ENCODE data around the gene ANO9. TPM values are rescaled to one million over a fixed set of nuclear protein-coding genes. Genes with fewer than 3 reads are reported as not detected.

ANO9 gene
- total RNA-seq, 1 donor from 2014 or later: 1.9 TPM

- H3K27me3 ChIP-seq (ENCODE audit: insufficient read depth, low read length): peaks cover 5% of the 10 kb centered on the region
- H3K79me2 ChIP-seq (ENCODE audit: insufficient read depth, low read length): no peaks in the 10 kb centered on the region
- Mint-ChIP-seq H3K36me3 (ENCODE audit: low read depth, unreplicated experiment) (no peaks in the 10 kb centered on the region), H3K9me3 (ENCODE audit: unreplicated experiment) (no peaks in the 10 kb centered on the region), H3K4me1 (ENCODE audit: low read depth, unreplicated experiment) (peaks cover 4% of the 10 kb centered on the region), H3K27me3 (ENCODE audit: low read depth, unreplicated experiment) (peaks cover 27% of the 10 kb centered on the region), H3K4me3 (ENCODE audit: unreplicated experiment) (peak overlapping the region; percentile 54), H3K27ac (ENCODE audit: unreplicated experiment) (no peak overlapping the region)
- H4K20me1 ChIP-seq (ENCODE audit: insufficient read depth, low read length): no peaks in the 10 kb centered on the region
- H2AFZ ChIP-seq (ENCODE audit: low read depth, low read length): peak overlapping the region; percentile 60
- no peak overlapping the region for H3K9ac ChIP-seq (ENCODE audit: low read length)
- no peak overlapping the region for H3K27ac ChIP-seq (ENCODE audit: low read depth, low read length)
- no peak for TF ChIP-seq EZH2 (IDR thresholded peaks at IDR 0.05; ENCODE audit: insufficient read depth, low read length)
- TF ChIP-seq CTCF (IDR thresholded peaks at IDR 0.05; ENCODE audit: insufficient read depth, low read depth, low read length): no peak
- no peak for FAIRE-seq
- peak overlapping the region; percentile 33 for H3K4me3 ChIP-seq (ENCODE audit: insufficient read depth, low read depth, low read length)
- H3K4me2 ChIP-seq (ENCODE audit: low read length): peak overlapping the region; percentile 81
- no peak for DNase-seq (ENCODE audit: low read depth)
- no peaks in the 10 kb centered on the region for H3K9me3 ChIP-seq (ENCODE audit: insufficient read depth, low read depth, low read length)
- peaks cover 15% of the 10 kb centered on the region for H3K4me1 ChIP-seq (ENCODE audit: insufficient read depth, low read length)
- no peaks in the 10 kb centered on the region for H3K36me3 ChIP-seq (ENCODE audit: insufficient read depth, low read length)
These were observed 25.6 kb downstream of the ANO9 start for GRCh38 chr11:416051-416756.

DNA sequence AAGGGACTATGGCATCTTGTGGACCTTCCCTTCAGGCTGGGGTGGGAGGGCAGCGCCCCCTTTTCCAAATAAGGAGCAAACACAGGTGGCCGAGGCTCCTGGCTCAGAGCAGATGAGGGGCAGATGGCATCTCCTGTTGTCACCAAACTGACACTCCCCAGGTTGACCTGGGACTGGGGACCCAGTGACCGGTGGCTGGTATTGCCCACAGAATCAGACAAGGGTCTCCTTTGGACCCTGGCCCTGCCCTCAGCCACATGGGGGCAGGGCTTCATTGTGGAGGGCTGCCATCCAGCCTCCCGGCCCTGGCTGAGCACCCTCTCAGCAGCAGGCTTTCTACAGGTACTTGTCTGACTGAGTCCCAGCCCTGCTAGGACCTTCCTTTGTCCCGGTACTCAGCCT is 26.2 kb downstream of the ANO9 start:
- Histone ChIP-seq H3K4me3 (ENCODE audit: insufficient read depth, low read depth, low read length) (no peak overlapping the region), H3K9me3 (ENCODE audit: insufficient read depth, low read depth, low read length) (no peaks in the 10 kb centered on the region), H3K27ac (ENCODE audit: low read depth, low read length) (no peak overlapping the region), H3K4me1 (ENCODE audit: insufficient read depth, low read length) (peaks cover 15% of the 10 kb centered on the region), H3K4me2 (ENCODE audit: low read length) (peak overlapping the region; percentile 67), H3K79me2 (ENCODE audit: insufficient read depth, low read length) (no peaks in the 10 kb centered on the region), H2AFZ (ENCODE audit: low read depth, low read length) (no peak overlapping the region), H4K20me1 (ENCODE audit: insufficient read depth, low read length) (no peaks in the 10 kb centered on the region), H3K27me3 (ENCODE audit: insufficient read depth, low read length) (peaks cover 5% of the 10 kb centered on the region), H3K9ac (ENCODE audit: low read length) (no peak overlapping the region), H3K36me3 (ENCODE audit: insufficient read depth, low read length) (no peaks in the 10 kb centered on the region)
- Mint-ChIP-seq H3K9me3 (ENCODE audit: unreplicated experiment) (no peaks in the 10 kb centered on the region), H3K4me3 (ENCODE audit: unreplicated experiment) (no peak overlapping the region), H3K4me1 (ENCODE audit: low read depth, unreplicated experiment) (peaks cover 4% of the 10 kb centered on the region), H3K36me3 (ENCODE audit: low read depth, unreplicated experiment) (no peaks in the 10 kb centered on the region), H3K27me3 (ENCODE audit: low read depth, unreplicated experiment) (peaks cover 27% of the 10 kb centered on the region), H3K27ac (ENCODE audit: unreplicated experiment) (no peak overlapping the region)
- DNase-seq (ENCODE audit: low read depth): no peak
- FAIRE-seq: no peak
- TF ChIP-seq EZH2 (IDR thresholded peaks at IDR 0.05; ENCODE audit: insufficient read depth, low read length) (no peak), CTCF (IDR thresholded peaks at IDR 0.05; ENCODE audit: insufficient read depth, low read depth, low read length) (no peak)

GRCh38 chr11:414318-414857 is 27.4 kb downstream of the ANO9 start:
- H4K20me1 ChIP-seq (ENCODE audit: insufficient read depth, low read length): no peaks in the 10 kb centered on the region
- Mint-ChIP-seq H3K27me3 (ENCODE audit: low read depth, unreplicated experiment) (peaks cover 27% of the 10 kb centered on the region), H3K9me3 (ENCODE audit: unreplicated experiment) (no peaks in the 10 kb centered on the region), H3K27ac (ENCODE audit: unreplicated experiment) (no peak overlapping the region), H3K36me3 (ENCODE audit: low read depth, unreplicated experiment) (no peaks in the 10 kb centered on the region), H3K4me1 (ENCODE audit: low read depth, unreplicated experiment) (peaks cover 4% of the 10 kb centered on the region), H3K4me3 (ENCODE audit: unreplicated experiment) (no peak overlapping the region)
- H3K27me3 ChIP-seq (ENCODE audit: insufficient read depth, low read length): peaks cover 5% of the 10 kb centered on the region
- H2AFZ ChIP-seq (ENCODE audit: low read depth, low read length): no peak overlapping the region
- no peaks in the 10 kb centered on the region for H3K36me3 ChIP-seq (ENCODE audit: insufficient read depth, low read length)
- peak overlapping the region; percentile 67 for H3K4me2 ChIP-seq (ENCODE audit: low read length)
- H3K4me1 ChIP-seq (ENCODE audit: insufficient read depth, low read length): peaks cover 15% of the 10 kb centered on the region
- DNase-seq (ENCODE audit: low read depth) (no peak), FAIRE-seq (no peak)
- peak overlapping the region; percentile 2 for H3K4me3 ChIP-seq (ENCODE audit: insufficient read depth, low read depth, low read length)
- H3K79me2 ChIP-seq (ENCODE audit: insufficient read depth, low read length): no peaks in the 10 kb centered on the region
- H3K27ac ChIP-seq (ENCODE audit: low read depth, low read length): no peak overlapping the region
- TF ChIP-seq EZH2 (IDR thresholded peaks at IDR 0.05; ENCODE audit: insufficient read depth, low read length) (no peak), CTCF (IDR thresholded peaks at IDR 0.05; ENCODE audit: insufficient read depth, low read depth, low read length) (no peak)
- H3K9me3 ChIP-seq (ENCODE audit: insufficient read depth, low read depth, low read length): no peaks in the 10 kb centered on the region
- H3K9ac ChIP-seq (ENCODE audit: low read length): no peak overlapping the region
